Ascending aorta (tissue), 2 donors: ENCODE measurements around the gene TGFB2. TPM values are rescaled to one million over a fixed set of nuclear protein-coding genes. Genes with fewer than 3 reads are reported as not detected.

Source experiments
- DNase-seq, 2 donors: peaks; one replicate each; pipeline ENCODE4 v3.0.0-alpha.2; 2019; ENCODE audit warnings: low spot score in 2 of 2
- H3K27ac ChIP-seq, 2 donors: fragments of 200-600 bp; sonication (generic); one replicate each; pipeline ENCODE4 v1.5.1; 2016 to 2017; ENCODE audit warnings: mild to moderate bottlenecking in 1 of 2
- H3K27me3 ChIP-seq: fragments of 200-600 bp; sonication (generic); one replicate; pipeline ENCODE4 v1.5.1; 2017
- H3K36me3 ChIP-seq, 2 donors: fragments of 200-600 bp; sonication (generic); one replicate each; pipeline ENCODE4 v1.5.1; 2016
- H3K4me1 ChIP-seq, 2 donors: fragments of 200-600 bp; sonication (generic); one replicate each; pipeline ENCODE4 v1.5.1; 2016 to 2017; ENCODE audit warnings: mild to moderate bottlenecking in 1 of 2
- H3K4me3 ChIP-seq, 2 donors: fragments of 200-600 bp; sonication (generic); one replicate each; pipeline ENCODE4 v1.5.1; 2016 to 2017; ENCODE audit warnings: mild to moderate bottlenecking in 1 of 2
- H3K9me3 ChIP-seq, 2 donors: fragments of 200-600 bp; sonication (generic); one replicate each; pipeline ENCODE4 v1.5.1; 2016
- CTCF ChIP-seq, 3 experiments: fragments of 200-600 bp in 2 of 3; fragments of 450-650 bp in 1 of 3; sonication (generic) in 2 of 3; IDR thresholded peaks; one replicate each; pipeline ENCODE4 v1.5.1; 2016 to 2019; ENCODE audit warnings: antibody characterized with exemption in 3 of 3, mild to moderate bottlenecking in 1 of 3, moderate library complexity in 1 of 3
- intact Hi-C: fragments of 100-400 bp; cut with DNase I; formaldehyde crosslinking; loops from one replicate; pipeline ENCODE4 v1.15.1; 2023
- total RNA-seq: library from RNA; depleted of rRNA; stranded (reverse); fragments of >200 nt; gene quantifications from one replicate; pipeline ENCODE4 v1.1.0, GENCODE V29; 2016

The TGFB2 gene
- total RNA-seq, 1 donor from 2014 or later, result 9.9 TPM

GRCh38 chr1:218444173-218444572 lies 99.0 kb downstream of the TGFB2 start:
- H3K27ac ChIP-seq, result no peak overlapping the region
- no peaks in the 10 kb centered on the region for H3K9me3 ChIP-seq
- H3K27me3 ChIP-seq, result no peaks in the 10 kb centered on the region
- H3K4me1 ChIP-seq, result no peaks in the 10 kb centered on the region
- H3K36me3 ChIP-seq, result no peaks in the 10 kb centered on the region
- no peak overlapping the region for H3K4me3 ChIP-seq
- intact Hi-C loops, result no loop called here
- DNase-seq, result no peak
- no peak for TF ChIP-seq CTCF (IDR thresholded peaks at IDR 0.05)

GRCh38 chr1:218444588-218444987 lies 99.5 kb downstream of the TGFB2 start:
- no peaks in the 10 kb centered on the region for H3K9me3 ChIP-seq
- H3K27me3 ChIP-seq, result no peaks in the 10 kb centered on the region
- no peak overlapping the region for H3K27ac ChIP-seq
- intact Hi-C loops, result no loop called here
- no peak for TF ChIP-seq CTCF (IDR thresholded peaks at IDR 0.05)
- H3K4me1 ChIP-seq, result no peaks in the 10 kb centered on the region
- no peak overlapping the region for H3K4me3 ChIP-seq
- no peak for DNase-seq
- H3K36me3 ChIP-seq, result no peaks in the 10 kb centered on the region

GRCh38 chr1:218447010-218447689 lies 102.0 kb downstream of the TGFB2 start:
- intact Hi-C loops, result loop anchor here (5.0 kb wide), 1 partner anchor 60 kb away; no protein-coding TSS in a partner anchor
- DNase-seq, result peak in 1 of 2 donors; percentile 60
- no peaks in the 10 kb centered on the region for H3K9me3 ChIP-seq
- no peaks in the 10 kb centered on the region for H3K27me3 ChIP-seq
- H3K4me1 ChIP-seq, result no peaks in the 10 kb centered on the region
- TF ChIP-seq CTCF (IDR thresholded peaks at IDR 0.05), result no peak
- H3K4me3 ChIP-seq, result no peak overlapping the region
- no peaks in the 10 kb centered on the region for H3K36me3 ChIP-seq
- peak overlapping the region; percentile 20 to 67 for H3K27ac ChIP-seq

GRCh38 chr1:218451415-218451814 lies 106.3 kb downstream of the TGFB2 start:
- Histone ChIP-seq H3K27ac (peak overlapping the region in 1 of 2 donors; percentile 6), H3K4me1 (no peaks in the 10 kb centered on the region), H3K9me3 (no peaks in the 10 kb centered on the region), H3K27me3 (no peaks in the 10 kb centered on the region), H3K36me3 (no peaks in the 10 kb centered on the region), H3K4me3 (no peak overlapping the region)
- DNase-seq, result no peak
- intact Hi-C loops, result no loop called here
- TF ChIP-seq CTCF (IDR thresholded peaks at IDR 0.05), result no peak

GRCh38 chr1:218454700-218455282 lies 109.7 kb downstream of the TGFB2 start:
- H3K27me3 ChIP-seq, result no peaks in the 10 kb centered on the region
- no peaks in the 10 kb centered on the region for H3K9me3 ChIP-seq
- no peak overlapping the region for H3K4me3 ChIP-seq
- TF ChIP-seq CTCF (IDR thresholded peaks at IDR 0.05), result no peak
- H3K4me1 ChIP-seq, result peaks cover 0 to 5% of the 10 kb centered on the region in 2 donors
- DNase-seq, result no peak
- no peaks in the 10 kb centered on the region for H3K36me3 ChIP-seq
- intact Hi-C loops, result no loop called here
- H3K27ac ChIP-seq, result no peak overlapping the region
